Heart left ventricle (tissue), 16 donors: ENCODE measurements around the gene RHOJ. TPM values are rescaled to one million over a fixed set of nuclear protein-coding genes. Genes with fewer than 3 reads are reported as not detected.

ENCODE experiments used
- ATAC-seq, 4 donors: fragments of 200-7000 bp; cut with Tn5 transposase; one replicate each; pipeline ENCODE4 v1.9.1; 2020 to 2022; ENCODE audit warnings: moderate library complexity in 4 of 4, mild to moderate bottlenecking in 3 of 4, moderate number of reproducible peaks in 1 of 4
- DNase-seq, 5 donors: peaks; one replicate each; pipeline ENCODE4 v3.0.0-alpha.2; 2020
- H3K27ac ChIP-seq, 12 donors: fragments of 200-600 bp; sonication (generic) in 4 of 12; one replicate each; pipeline versions ENCODE4 v1.5.0 to v1.8.0; 2016 to 2022; ENCODE audit warnings: mild to moderate bottlenecking in 2 of 12
- H3K27me3 ChIP-seq, 9 donors: fragments of 200-600 bp; sonication (generic) in 2 of 9; one replicate each; pipeline versions ENCODE4 v1.5.1 to v1.8.0; 2016 to 2022; ENCODE audit warnings: mild to moderate bottlenecking in 3 of 9
- H3K36me3 ChIP-seq, 9 donors: fragments of 200-600 bp; sonication (generic) in 2 of 9; one replicate each; pipeline versions ENCODE4 v1.5.0 to v1.8.0; 2018 to 2022; ENCODE audit warnings: mild to moderate bottlenecking in 2 of 9
- H3K4me1 ChIP-seq, 12 donors: fragments of 200-600 bp; sonication (generic) in 4 of 12; one replicate each; pipeline versions ENCODE4 v1.5.0 to v1.8.0; 2016 to 2022; ENCODE audit warnings: mild to moderate bottlenecking in 3 of 12
- H3K4me3 ChIP-seq, 12 donors: fragments of 200-600 bp; sonication (generic) in 4 of 12; one replicate each; pipeline versions ENCODE4 v1.5.0 to v1.8.0; 2017 to 2022; ENCODE audit warnings: mild to moderate bottlenecking in 9 of 12, moderate library complexity in 4 of 12
- H3K9me3 ChIP-seq, 12 donors: fragments of 200-600 bp; sonication (generic) in 4 of 12; one replicate each; pipeline versions ENCODE4 v1.5.0 to v1.8.0; 2016 to 2022; ENCODE audit warnings: mild to moderate bottlenecking in 1 of 12
- CTCF ChIP-seq, 12 donors: fragments of 200-600 bp; sonication (generic) in 4 of 12; IDR thresholded peaks; one replicate each; pipeline versions ENCODE4 v1.5.0 to v1.8.0; 2018 to 2022; ENCODE audit warnings: antibody characterized with exemption in 12 of 12, mild to moderate bottlenecking in 5 of 12
- POLR2A ChIP-seq, 2 donors: fragments of 450-650 bp; IDR thresholded peaks; one replicate each; pipeline ENCODE4 v1.6.1; 2017; ENCODE audit warnings: antibody characterized with exemption in 2 of 2, mild to moderate bottlenecking in 2 of 2, moderate library complexity in 2 of 2
- WGBS, 4 donors: extraction: QIAGEN DNeasy Blood & Tissue Kit in 2 of 4; methylation state at CpG; one replicate each; pipeline versions ENCODE4 v1.1.5 to v1.1.7; 2013 to 2018; 5-methylcytosine and 5-hydroxymethylcytosine counted together
- intact Hi-C, 10 donors: fragments of 100-400 bp; cut with DNase I; formaldehyde crosslinking; loops; one replicate each; pipeline versions ENCODE4 v1.11.1 to v1.14.2; 2022
- polyA plus RNA-seq, 2 donors: library from polyadenylated mRNA; stranded (reverse); fragments of 200-250 nt; gene quantifications; one replicate each; pipeline ENCODE4 v1.2.3, GENCODE V29; 2013
- total RNA-seq, 9 donors: library from RNA; depleted of rRNA in 2 of 9; stranded (reverse); fragments of >200 nt in 2 of 9; fragmentation: NEBNext Ultra II Directional in 3 of 9; extraction: Animal tissue kit (Norgen Biotek cat#: 25700) in 3 of 9; gene quantifications; one replicate each; pipeline versions ENCODE4 v1.1.0 to v1.2.4, GENCODE V29; 2016 to 2023
- donor health status: ischemic (EF 13 %, LVEDD 7.1; RV severe dilation, severe dysfunction).
- donor health status: healthy with polysubstance abuse.
- donor health status: DM: no; HTN: yes; CAD: no.
- donor health status: DM: no; HTN: no; CAD: no.
- donor health status: ischemic (EF 25% LVEDD 6.9; RV normal size, moderate dysfunction).
- donor health status: ischemic (EF 25% LVEDD 5.7; RV mildly dilated, moderate dysfunction).
- donor health status: healthy.
- donor health status: DM: yes; HTN: yes; CAD: no.
- donor health status: ischemic (EF 35%, LVEDD 5.7; RV mildly dilated, moderate dysfunction).
- donor health status: nonischemic (EF 11% LVEDD 7.7; RV severe dilation, severe dysfunction).
- donor health status: DM: yes; HTN: yes; CAD: no.
- donor health status: PGD.
- donor health status: ischemic (EF 29% LVEDD 5.4; RV normal size, mild dysfunction).
- donor health status: nonischemic (EF 23%, LVEDD 6.1; RV moderate dilation, normal function).

Gene RHOJ
- total and polyA plus RNA-seq, 11 donors, result 6.5 to 26.0 (median 10.6) TPM

- Histone ChIP-seq H3K4me1 (peaks cover 0 to 33% (median 4%) of the 10 kb centered on the region in 12 donors), H3K36me3 (no peaks in the 10 kb centered on the region), H3K4me3 (peak overlapping the region in 3 of 12 donors; percentile 63 to 80 (median 66)), H3K9me3 (no peaks in the 10 kb centered on the region), H3K27me3 (no peaks in the 10 kb centered on the region), H3K27ac (peak overlapping the region in 10 of 12 donors; percentile 82 to 97 (median 94))
- ATAC-seq (no peak), DNase-seq (no peak)
- TF ChIP-seq POLR2A (IDR thresholded peaks at IDR 0.05) (no peak), CTCF (IDR thresholded peaks at IDR 0.05) (no peak)
- WGBS, 4 donors, result 92 to 100% (median 97%) methylated on average over 2 of the region's 2 CpGs
- intact Hi-C loops, result no loop called here
These were observed 1.2 kb upstream of the RHOJ start for GRCh38 chr14:63203015-63203414.

- intact Hi-C loops, result loop anchor here in 1 of 10 donors (2.0 kb wide), 1 partner anchor 25 kb away; no protein-coding TSS in a partner anchor
- 13 to 21% (median 16%) methylated on average over 10 to 11 of the region's 11 CpGs for WGBS, 4 donors
- H3K27me3 ChIP-seq, result no peaks in the 10 kb centered on the region
- TF ChIP-seq CTCF (IDR thresholded peaks at IDR 0.05) (peak in 8 of 12 donors; percentile 7 to 49 (median 31)), POLR2A (IDR thresholded peaks at IDR 0.05) (peak in 1 of 2 donors; percentile 33)
- peaks cover 0 to 37% (median 4%) of the 10 kb centered on the region in 12 donors for H3K4me1 ChIP-seq
- no peaks in the 10 kb centered on the region for H3K9me3 ChIP-seq
- H3K36me3 ChIP-seq, result no peaks in the 10 kb centered on the region
- peak overlapping the region; percentile 44 to 80 (median 64) for H3K4me3 ChIP-seq
- ATAC-seq, result peak; percentile 91 to 97 (median 94)
- DNase-seq, result peak; percentile 75 to 93 (median 89)
- H3K27ac ChIP-seq, result peak overlapping the region; percentile 82 to 97 (median 94)
These were observed 431 bp upstream of the RHOJ start for GRCh38 chr14:63203618-63204406.

- Histone ChIP-seq H3K27me3 (no peaks in the 10 kb centered on the region), H3K4me1 (peaks cover 0 to 31% (median 4%) of the 10 kb centered on the region in 12 donors), H3K36me3 (no peaks in the 10 kb centered on the region), H3K27ac (peak overlapping the region; percentile 82 to 97 (median 94)), H3K9me3 (no peaks in the 10 kb centered on the region), H3K4me3 (peak overlapping the region; percentile 44 to 80 (median 64))
- TF ChIP-seq POLR2A (IDR thresholded peaks at IDR 0.05) (no peak), CTCF (IDR thresholded peaks at IDR 0.05) (no peak)
- intact Hi-C loops, result loop anchor here in 1 of 10 donors (2.0 kb wide), 1 partner anchor 24 kb away; no protein-coding TSS in a partner anchor
- DNase-seq (no peak), ATAC-seq (peak in 3 of 4 donors; percentile 11 to 21 (median 17))
- 27 to 42% (median 36%) methylated on average over 10 of the region's 10 CpGs for WGBS, 4 donors
These were observed 867 bp downstream of the RHOJ start for GRCh38 chr14:63205044-63205575.

GRCh38 chr14:63205866-63206265 is 1.6 kb downstream of the RHOJ start:
- ATAC-seq (no peak), DNase-seq (no peak)
- no peak for TF ChIP-seq POLR2A (IDR thresholded peaks at IDR 0.05)
- no peak for TF ChIP-seq CTCF (IDR thresholded peaks at IDR 0.05)
- Histone ChIP-seq H3K36me3 (no peaks in the 10 kb centered on the region), H3K27me3 (no peaks in the 10 kb centered on the region), H3K4me1 (peaks cover 0 to 31% (median 4%) of the 10 kb centered on the region in 12 donors), H3K27ac (peak overlapping the region in 11 of 12 donors; percentile 22 to 97 (median 94)), H3K9me3 (no peaks in the 10 kb centered on the region), H3K4me3 (peak overlapping the region; percentile 44 to 80 (median 64))
- intact Hi-C loops, result loop anchor here in 1 of 10 donors (2.0 kb wide), 1 partner anchor 23 kb away; no protein-coding TSS in a partner anchor
